NCI-H1436 treated with DMSO at 0.1 percent for 48 hours (cell line): Measurements from ENCODE around the gene LMX1B.
"Not testable (repeated sequence)": the region's sequence is repeated elsewhere in the genome, so short reads cannot be mapped to it uniquely, and the experiment has no call there.

Experiments used
- DNase-seq: peaks from one replicate; lab custom pipeline; 2025; lab: John Stamatoyannopoulos, UW

Gene LMX1B

GRCh38 chr9:126715382-126715781 lies 101.7 kb downstream of the LMX1B start:
- no peak for DNase-seq

GRCh38 chr9:126717441-126717840 lies 103.7 kb downstream of the LMX1B start:
- DNase-seq = not testable (repeated sequence)

- peak; percentile 48 for DNase-seq
Measured at GRCh38 chr9:126719618-126720031, 105.9 kb downstream of the LMX1B start.

GRCh38 chr9:126720036-126720435 lies 106.3 kb downstream of the LMX1B start:
- DNase-seq = no peak

- DNase-seq = no peak
Measured at GRCh38 chr9:126720661-126721563, 107.2 kb downstream of the LMX1B start.

- no peak for DNase-seq
Measured at GRCh38 chr9:126721564-126721981, 107.8 kb downstream of the LMX1B start.

- no peak for DNase-seq
Measured at GRCh38 chr9:126722252-126722921, 108.7 kb downstream of the LMX1B start.

GRCh38 chr9:126722922-126723806 lies 109.4 kb downstream of the LMX1B start:
- no peak for DNase-seq

GRCh38 chr9:126723807-126724172 lies 110.1 kb downstream of the LMX1B start:
- no peak for DNase-seq

GRCh38 chr9:126724226-126724625 lies 110.5 kb downstream of the LMX1B start:
- DNase-seq = no peak

GRCh38 chr9:126725485-126725884 lies 111.8 kb downstream of the LMX1B start:
- DNase-seq = not testable (repeated sequence)

- DNase-seq = not testable (repeated sequence)
Measured at GRCh38 chr9:126728210-126728609, 114.5 kb downstream of the LMX1B start.

GRCh38 chr9:126730592-126730991 lies 116.9 kb downstream of the LMX1B start:
- not testable (repeated sequence) for DNase-seq

- no peak for DNase-seq
Measured at GRCh38 chr9:126733005-126733404, 119.3 kb downstream of the LMX1B start.

GRCh38 chr9:126734877-126735276 lies 121.1 kb downstream of the LMX1B start:
- no peak for DNase-seq

GRCh38 chr9:126735482-126735881 lies 121.8 kb downstream of the LMX1B start:
- DNase-seq = no peak

GRCh38 chr9:126738553-126738952 lies 124.8 kb downstream of the LMX1B start:
- no peak for DNase-seq

GRCh38 chr9:126743041-126743440 lies 129.3 kb downstream of the LMX1B start:
- no peak for DNase-seq

- no peak for DNase-seq
Measured at GRCh38 chr9:126745574-126746411, 132.1 kb downstream of the LMX1B start.
